K562 (cell line): ENCODE results near the gene TTBK2. TPM values are rescaled to one million over a fixed set of nuclear protein-coding genes. Genes with fewer than 3 reads are reported as not detected.

Experiments used
- ATAC-seq: fragments of 200-7000 bp; cut with Tn5 transposase; 3 replicates; pipeline ENCODE4 v1.9.1; 2020; ENCODE audit warnings: moderate library complexity
- BruUV-seq: library from RNA; stranded (reverse); fragments of 400-500 nt; replicated peaks from 2 replicates; lab custom pipeline; 2021; lab: Mats Ljungman, UMichigan
- CTCF ChIA-PET: fragments of 300-600 bp; formaldehyde crosslinking; extraction: SDS; loops from one replicate; lab custom pipeline; 2021; ENCODE audit warnings: low intra/inter-chr PET ratio; lab: Yijun Ruan, JAX
- POLR2A ChIA-PET: fragments of 300-600, 350-650 bp; sonication (Branson Sonifier 250); formaldehyde crosslinking; extraction: SDS; loops from one replicate; lab custom pipeline; 2021; ENCODE audit warnings: antibody characterized with exemption, inconsistent platforms; lab: Yijun Ruan, JAX
- DNase-seq, 4 experiments: peaks; one replicate each; pipeline versions ENCODE4 v3.0.0 to v3.0.0-alpha.2; 2011 to 2018; ENCODE audit warnings: low spot score in 3 of 4, mixed read lengths in 3 of 4; ENCODE audit errors: extremely low read depth in 1 of 4
- FAIRE-seq: peaks from 2 replicates; lab custom pipeline; 2011; peaks lifted over from hg19 to GRCh38; lab: Jason Lieb, UNC
- H2AFZ ChIP-seq: 2 replicates; pipeline ENCODE4 v1.6.0; 2011; ENCODE audit warnings: low read depth, low read length, control low read depth, inconsistent platforms
- H3K27ac ChIP-seq: fragments of 200-600 bp; 3 replicates; pipeline ENCODE4 v1.8.0; 2011; ENCODE audit warnings: low read depth, mild to moderate bottlenecking, control low read depth, inconsistent platforms, low read length, moderate library complexity, mixed read lengths; ENCODE audit errors: extremely low read depth
- H3K27me3 ChIP-seq, 2 experiments: fragments of 300-600 bp in 1 of 2; 2 replicates in 1 of 2; 3 replicates in 1 of 2; pipeline versions ENCODE4 v1.6.0 to v1.8.0; 2011; ENCODE audit warnings: inconsistent platforms in 2 of 2, low read length in 2 of 2, mild to moderate bottlenecking in 1 of 2, mixed read lengths in 1 of 2, moderate library complexity in 1 of 2; ENCODE audit not compliant: control insufficient read depth in 2 of 2, insufficient read depth in 2 of 2
- H3K36me3 ChIP-seq: fragments of 300-600 bp; 3 replicates; pipeline ENCODE4 v1.8.0; 2011; ENCODE audit warnings: mild to moderate bottlenecking, low read length, inconsistent platforms; ENCODE audit not compliant: control insufficient read depth, insufficient read depth
- H3K4me1 ChIP-seq, 2 experiments: fragments of 200-600 bp in 1 of 2; replicated peaks in 1 of 2; 2 replicates in 1 of 2; 3 replicates in 1 of 2; pipeline versions ENCODE4 v1.5.1 to v1.8.0; 2011; ENCODE audit warnings: inconsistent platforms in 2 of 2, low read length in 2 of 2, mild to moderate bottlenecking in 1 of 2, mixed read lengths in 1 of 2, moderate library complexity in 1 of 2; ENCODE audit not compliant: control insufficient read depth in 2 of 2, insufficient read depth in 2 of 2
- H3K4me2 ChIP-seq: 2 replicates; pipeline ENCODE4 v1.6.1; 2011; ENCODE audit warnings: low read length, control low read depth, inconsistent platforms, mixed read lengths; ENCODE audit not compliant: insufficient read depth
- H3K4me3 ChIP-seq: fragments of 200-600 bp; sonication (generic), shearing (Covaris generic); 2 replicates; pipeline ENCODE4 v1.5.1; 2016; ENCODE audit warnings: control low read depth, inconsistent platforms
- H3K79me2 ChIP-seq: fragments of 200-600 bp; 3 replicates; pipeline ENCODE4 v1.8.0; 2011; ENCODE audit warnings: low read length, inconsistent platforms; ENCODE audit not compliant: control insufficient read depth, insufficient read depth
- H3K9ac ChIP-seq, 2 experiments: 2 replicates each; pipeline versions ENCODE4 v1.6.0 to v1.6.1; 2011; ENCODE audit warnings: low read depth in 2 of 2, low read length in 2 of 2, control low read depth in 1 of 2, inconsistent platforms in 1 of 2, mild to moderate bottlenecking in 1 of 2, mixed read lengths in 1 of 2; ENCODE audit not compliant: insufficient read depth in 1 of 2
- H3K9me1 ChIP-seq: one replicate; pipeline ENCODE4 v1.6.0; 2011; ENCODE audit warnings: inconsistent platforms, mild to moderate bottlenecking, low read length, moderate library complexity; ENCODE audit not compliant: control insufficient read depth, insufficient read depth
- H3K9me3 ChIP-seq: replicated peaks from 2 replicates; pipeline ENCODE4 v1.5.1; 2011; ENCODE audit warnings: low read depth, low read length, inconsistent platforms; ENCODE audit not compliant: control insufficient read depth, insufficient read depth
- H4K20me1 ChIP-seq: replicated peaks from 2 replicates; pipeline ENCODE4 v1.6.1; 2011; ENCODE audit warnings: low read length, inconsistent platforms, mixed read lengths; ENCODE audit not compliant: control insufficient read depth, insufficient read depth
- C11orf30 ChIP-seq: fragments of 450-650 bp; IDR thresholded peaks from 2 replicates; pipeline ENCODE4 v1.6.1; 2016; ENCODE audit warnings: low read depth, mild to moderate bottlenecking
- MAFF ChIP-seq: IDR thresholded peaks from 2 replicates; pipeline ENCODE4 v1.6.1; 2012; ENCODE audit warnings: low read length, improper control_type of control experiment
- NFE2 ChIP-seq: IDR thresholded peaks from 2 replicates; pipeline ENCODE4 v1.6.1; 2014; ENCODE audit warnings: antibody characterized with exemption, low read depth
- SOX6 ChIP-seq: fragments of 450-650 bp; IDR thresholded peaks from 2 replicates; pipeline ENCODE4 v1.6.1; 2014; ENCODE audit warnings: mild to moderate bottlenecking
- SREBF1 ChIP-seq: fragments of 150-350 bp; IDR thresholded peaks from 2 replicates; pipeline ENCODE4 v1.6.1; 2014; ENCODE audit warnings: antibody characterized with exemption, low read depth, low read length, borderline replicate concordance
- WGBS: fragments of 100-300 bp; shearing (Covaris generic); methylation state at CpG from one replicate; pipeline ENCODE4 v1.1.6; 2016; ENCODE audit warnings: low coverage, mixed read lengths; ENCODE audit not compliant: insufficient coverage; ENCODE audit errors: missing lambda C conversion rate; 5-methylcytosine and 5-hydroxymethylcytosine counted together
- in situ Hi-C: fragments of 300-500 bp; cut with MboI; formaldehyde crosslinking; loops from 4 replicates; pipeline ENCODE4 v1.15.0; 2018; ENCODE audit warnings: inconsistent platforms, mixed read lengths
- intact Hi-C: fragments of 100-400 bp; cut with micrococcal nuclease; formaldehyde crosslinking; loops from 2 replicates; pipeline ENCODE4 v1.14.2; 2022
- polyA plus RNA-seq, 8 experiments: library from polyadenylated mRNA; depleted of rRNA in 4 of 8; stranded (reverse) in 5 of 8; unstranded in 3 of 8; fragments of >200 nt; fragmentation: Nextera tagmentation in 2 of 8; fragmentation: Illumina TruSeq in 1 of 8; extraction: Ambion mirVana in 2 of 8; extraction: Trizol in 1 of 8; gene quantifications; 2 replicates each; pipeline versions ENCODE4 v1.2.1 to v1.2.3, GENCODE V29; 2011 to 2014; ENCODE audit warnings: inconsistent platforms in 1 of 8, missing spikeins in 1 of 8
- total RNA-seq, 7 experiments: library from RNA; depleted of rRNA in 6 of 7; stranded (reverse); fragments of >200 nt in 6 of 7; fragmentation: Illumina TruSeq in 2 of 7; extraction: Trizol in 2 of 7; gene quantifications; 2 replicates each; pipeline versions ENCODE4 v1.2.1 to v1.2.3, GENCODE V29; 2011 to 2021; ENCODE audit warnings: low replicate concordance in 1 of 7
- TF ChIP-seq, protein P1 (sequence below): fragments of 250-450 bp; sonication (Bioruptor Pico); IDR thresholded peaks from 2 replicates; pipeline ENCODE4 v1.4.0; 2020; ENCODE audit warnings: mild to moderate bottlenecking
- TF ChIP-seq, protein P2 (sequence below): sonication (generic); IDR thresholded peaks from 2 replicates; pipeline ENCODE4 v1.6.1; 2016

The TTBK2 gene
- total and polyA plus RNA-seq, 9 of the 15 experiments (the other 6 are each of a cell fraction or from before 2014, with no cell fraction given) = 0.89 to 8.0 (median 4.8) TPM

DNA sequence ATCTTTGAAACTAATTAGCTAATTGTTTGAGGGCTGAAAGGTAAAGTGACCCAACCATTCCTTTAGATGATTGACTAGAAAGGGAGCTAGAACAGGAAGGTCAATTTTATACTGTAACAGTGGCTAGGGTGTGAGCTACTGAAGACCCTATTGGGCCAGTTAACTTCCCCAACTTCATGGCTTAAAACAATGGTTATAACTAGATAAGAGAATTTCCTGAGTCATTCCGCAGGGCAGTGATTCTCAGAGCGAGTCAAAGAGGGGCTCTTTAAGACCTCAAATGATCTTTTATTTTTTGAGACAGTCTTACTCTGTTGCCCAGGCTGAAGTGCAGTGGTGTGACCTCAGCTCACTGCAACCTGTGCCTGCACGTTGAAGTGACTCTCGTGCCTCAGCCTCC lies 33.7 kb upstream of the TTBK2 start:
- H3K4me3 ChIP-seq = no peak overlapping the region
- peaks cover 76% of the 10 kb centered on the region for H3K36me3 ChIP-seq
- TF ChIP-seq SREBF1 (no peak), C11orf30 (peak; percentile 45), NFE2 (peak; percentile 71), SOX6 (peak; percentile 59; the same call in 1 of the 2 replicates), MAFF (peak; percentile 60)
- TF ChIP-seq, protein P1, sequence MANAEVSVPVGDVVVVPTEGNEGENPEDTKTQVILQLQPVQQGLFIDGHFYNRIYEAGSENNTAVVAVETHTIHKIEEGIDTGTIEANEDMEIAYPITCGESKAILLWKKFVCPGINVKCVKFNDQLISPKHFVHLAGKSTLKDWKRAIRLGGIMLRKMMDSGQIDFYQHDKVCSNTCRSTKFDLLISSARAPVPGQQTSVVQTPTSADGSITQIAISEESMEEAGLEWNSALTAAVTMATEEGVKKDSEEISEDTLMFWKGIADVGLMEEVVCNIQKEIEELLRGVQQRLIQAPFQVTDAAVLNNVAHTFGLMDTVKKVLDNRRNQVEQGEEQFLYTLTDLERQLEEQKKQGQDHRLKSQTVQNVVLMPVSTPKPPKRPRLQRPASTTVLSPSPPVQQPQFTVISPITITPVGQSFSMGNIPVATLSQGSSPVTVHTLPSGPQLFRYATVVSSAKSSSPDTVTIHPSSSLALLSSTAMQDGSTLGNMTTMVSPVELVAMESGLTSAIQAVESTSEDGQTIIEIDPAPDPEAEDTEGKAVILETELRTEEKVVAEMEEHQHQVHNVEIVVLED (CRISPR knock-in tag) = no peak
- TF ChIP-seq, protein P2, sequence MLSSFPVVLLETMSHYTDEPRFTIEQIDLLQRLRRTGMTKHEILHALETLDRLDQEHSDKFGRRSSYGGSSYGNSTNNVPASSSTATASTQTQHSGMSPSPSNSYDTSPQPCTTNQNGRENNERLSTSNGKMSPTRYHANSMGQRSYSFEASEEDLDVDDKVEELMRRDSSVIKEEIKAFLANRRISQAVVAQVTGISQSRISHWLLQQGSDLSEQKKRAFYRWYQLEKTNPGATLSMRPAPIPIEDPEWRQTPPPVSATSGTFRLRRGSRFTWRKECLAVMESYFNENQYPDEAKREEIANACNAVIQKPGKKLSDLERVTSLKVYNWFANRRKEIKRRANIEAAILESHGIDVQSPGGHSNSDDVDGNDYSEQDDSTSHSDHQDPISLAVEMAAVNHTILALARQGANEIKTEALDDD = peak; percentile 66
- TF ChIP-seq, all 486 proteins: peak for 5
- Histone ChIP-seq H3K9me1 (no peaks in the 10 kb centered on the region), H2AFZ (no peak overlapping the region), H4K20me1 (no peaks in the 10 kb centered on the region), H3K4me2 (no peak overlapping the region), H3K27me3 (no peaks in the 10 kb centered on the region), H3K9me3 (no peaks in the 10 kb centered on the region), H3K4me1 (peaks cover 0 to 10% of the 10 kb centered on the region in 2 experiments; a peak in 3 of 5 replicates), H3K79me2 (no peaks in the 10 kb centered on the region), H3K27ac (no peak overlapping the region), H3K9ac (no peak overlapping the region)
- intact Hi-C loops = no loop called here
- CTCF ChIA-PET = no interaction called here
- POLR2A ChIA-PET = interaction anchor here (0.7 kb wide), 1 partner anchor 20 kb away, joined by 3 read pairs; no protein-coding TSS in a partner anchor
- ATAC-seq = peak; percentile 53; the same call in 2 of the 3 replicates
- in situ Hi-C loops = no loop called here
- no peak for FAIRE-seq
- peak in 1 of 4 experiments; percentile 19 for DNase-seq
- BruUV-seq = no TSS peak
- WGBS = 40% methylated on average over 4 of the region's 4 CpGs
